ENCODE data around the gene PGLYRP1.

Gene PGLYRP1

DNA sequence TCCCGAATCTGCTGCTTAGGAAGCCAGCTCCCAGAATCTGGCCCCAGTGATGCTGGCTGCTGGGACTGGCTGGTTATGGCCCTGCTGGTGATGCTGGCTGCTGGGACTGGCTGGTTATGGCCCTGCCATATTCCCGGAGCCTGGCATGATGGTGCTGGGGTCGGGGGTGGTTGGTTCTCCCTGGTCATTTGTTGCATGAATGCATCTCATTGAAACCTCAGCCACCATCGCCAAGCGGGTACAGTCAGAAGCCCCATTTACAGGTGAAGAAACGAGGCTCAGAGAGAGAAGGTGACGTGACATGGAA is 2.1 kb downstream of the PGLYRP1 start:
- H3K4me3 ChIP-seq (ENCODE audit: low read depth, low read length) = no peak overlapping the region
- TF ChIP-seq, protein P1, sequence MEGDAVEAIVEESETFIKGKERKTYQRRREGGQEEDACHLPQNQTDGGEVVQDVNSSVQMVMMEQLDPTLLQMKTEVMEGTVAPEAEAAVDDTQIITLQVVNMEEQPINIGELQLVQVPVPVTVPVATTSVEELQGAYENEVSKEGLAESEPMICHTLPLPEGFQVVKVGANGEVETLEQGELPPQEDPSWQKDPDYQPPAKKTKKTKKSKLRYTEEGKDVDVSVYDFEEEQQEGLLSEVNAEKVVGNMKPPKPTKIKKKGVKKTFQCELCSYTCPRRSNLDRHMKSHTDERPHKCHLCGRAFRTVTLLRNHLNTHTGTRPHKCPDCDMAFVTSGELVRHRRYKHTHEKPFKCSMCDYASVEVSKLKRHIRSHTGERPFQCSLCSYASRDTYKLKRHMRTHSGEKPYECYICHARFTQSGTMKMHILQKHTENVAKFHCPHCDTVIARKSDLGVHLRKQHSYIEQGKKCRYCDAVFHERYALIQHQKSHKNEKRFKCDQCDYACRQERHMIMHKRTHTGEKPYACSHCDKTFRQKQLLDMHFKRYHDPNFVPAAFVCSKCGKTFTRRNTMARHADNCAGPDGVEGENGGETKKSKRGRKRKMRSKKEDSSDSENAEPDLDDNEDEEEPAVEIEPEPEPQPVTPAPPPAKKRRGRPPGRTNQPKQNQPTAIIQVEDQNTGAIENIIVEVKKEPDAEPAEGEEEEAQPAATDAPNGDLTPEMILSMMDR (IDR thresholded peaks at IDR 0.05; ENCODE audit: low read depth, low read length) = no peak

DNA sequence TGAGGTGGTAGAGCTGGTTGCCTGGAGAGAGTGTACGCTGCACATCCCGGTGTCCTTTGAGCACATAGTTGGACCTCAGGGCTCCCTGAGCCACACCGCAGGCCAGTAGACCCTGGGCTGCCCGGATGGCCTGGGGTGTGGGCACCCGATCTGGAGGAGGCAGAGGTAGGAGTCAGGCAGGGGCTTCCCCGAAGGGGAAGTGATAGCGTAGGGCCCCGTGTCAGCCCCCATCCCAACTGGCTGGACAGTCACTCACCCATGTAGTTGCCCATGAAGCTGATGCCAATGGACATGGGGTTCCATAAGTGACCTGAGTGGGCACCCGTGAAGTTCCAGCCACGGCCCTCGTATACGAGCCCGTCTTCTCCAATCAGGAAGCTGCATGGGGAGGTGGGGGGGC is 3.6 kb downstream of the PGLYRP1 start:
- TF ChIP-seq, protein P1 (IDR thresholded peaks at IDR 0.05; ENCODE audit: low read depth, low read length) = no peak
- H3K4me3 ChIP-seq (ENCODE audit: low read depth, low read length) = no peak overlapping the region

DNA sequence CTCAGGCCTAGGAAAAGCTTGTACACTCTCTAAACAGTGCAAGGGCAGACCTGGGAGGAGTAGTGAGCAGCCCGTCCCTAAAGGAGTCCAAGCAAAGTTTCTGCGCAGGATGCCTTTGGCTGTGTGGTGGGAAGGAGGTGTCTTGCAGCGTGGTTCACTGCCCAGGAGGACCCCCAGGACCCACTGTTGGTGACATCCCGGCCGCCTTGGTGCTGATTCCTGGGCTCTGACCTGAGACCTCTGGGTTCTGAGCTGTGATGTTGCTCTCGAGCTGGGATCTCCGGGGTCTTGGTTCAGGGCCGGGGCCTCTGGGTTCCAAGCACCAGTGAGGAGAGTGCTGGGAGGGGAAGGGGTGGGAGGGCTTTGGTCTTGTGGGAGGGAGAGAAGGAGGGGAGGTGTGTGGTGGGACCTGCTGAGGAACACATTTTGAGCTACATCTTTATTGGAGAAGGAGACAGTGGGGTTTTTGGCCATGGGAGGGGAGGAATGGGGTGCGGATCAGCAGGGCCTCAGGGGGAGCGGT is 4.1 kb downstream of the PGLYRP1 start:
- H3K4me3 ChIP-seq (ENCODE audit: low read depth, low read length) = no peak overlapping the region
- TF ChIP-seq, protein P1 (IDR thresholded peaks at IDR 0.05; ENCODE audit: low read depth, low read length) = no peak

DNA sequence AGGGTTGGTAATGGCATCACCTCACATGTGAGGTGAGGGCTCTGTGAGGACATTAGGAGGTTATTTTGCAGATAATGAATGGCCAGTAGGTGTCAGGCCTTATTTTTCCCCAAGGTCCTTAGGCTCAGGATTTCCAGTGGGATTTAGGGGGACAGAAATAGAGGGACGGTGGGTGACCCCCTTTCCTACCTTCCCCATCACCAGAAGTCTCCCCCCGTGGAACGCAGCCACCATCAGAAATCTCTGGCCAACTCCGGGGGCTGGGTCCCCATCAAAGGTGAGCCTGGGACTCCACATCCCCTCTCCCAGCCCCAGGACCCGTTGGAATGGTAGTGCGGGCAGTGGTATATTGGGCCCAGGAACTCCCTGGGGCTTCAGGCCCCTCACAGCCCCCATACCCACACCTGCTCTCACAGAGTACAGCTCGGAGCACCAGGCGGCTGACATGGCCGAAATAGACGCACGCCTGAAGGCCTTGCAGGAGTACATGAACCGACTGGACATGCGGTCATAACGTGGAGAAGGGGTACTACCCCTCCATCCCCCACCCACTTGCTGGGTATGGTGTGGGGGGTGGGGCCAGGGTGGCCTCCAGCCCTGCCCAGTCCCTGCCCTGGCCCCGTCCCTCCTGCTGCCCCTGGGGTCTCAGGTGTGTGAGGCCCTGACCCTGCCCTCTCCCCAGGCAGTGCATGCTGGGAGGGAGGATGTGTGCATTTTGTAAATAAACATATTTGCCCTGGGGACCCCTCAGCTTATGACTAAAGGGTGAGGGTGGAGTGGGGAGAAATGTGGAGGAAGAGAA is 4.8 kb downstream of the PGLYRP1 start:
- TF ChIP-seq, protein P1 (IDR thresholded peaks at IDR 0.05; ENCODE audit: low read depth, low read length) = no peak
- no peak overlapping the region for H3K4me3 ChIP-seq (ENCODE audit: low read depth, low read length)

GRCh38 chr19:46017095-46017429 is 5.8 kb downstream of the PGLYRP1 start:
- TF ChIP-seq, protein P1 (IDR thresholded peaks at IDR 0.05; ENCODE audit: low read depth, low read length) = no peak
- no peak overlapping the region for H3K4me3 ChIP-seq (ENCODE audit: low read depth, low read length)

GRCh38 chr19:46016426-46017094 is 6.3 kb downstream of the PGLYRP1 start:
- TF ChIP-seq, protein P1 (IDR thresholded peaks at IDR 0.05; ENCODE audit: low read depth, low read length) = peak; percentile 55
- peak overlapping the region; percentile 58 for H3K4me3 ChIP-seq (ENCODE audit: low read depth, low read length)

Data from WI38 (cell line).